Spleen (tissue), 11 donors: ENCODE measurements around the gene PIR. TPM values are rescaled to one million over a fixed set of nuclear protein-coding genes. Genes with fewer than 3 reads are reported as not detected.
A peak's percentile ranks its signal among the peaks of the same experiment; 100 is the strongest.

Experiments used
- DNase-seq: peaks from one replicate; pipeline ENCODE4 v3.0.0-alpha.2; 2020
- H3K27ac ChIP-seq, 8 donors: fragments of 200-600 bp; sonication (generic) in 7 of 8; 1 replicate in 4 of 8; 2 replicates in 4 of 8; pipeline versions ENCODE4 v1.5.0 to v1.8.0; 2016 to 2021; ENCODE audit warnings: inconsistent platforms in 4 of 8, mild to moderate bottlenecking in 4 of 8, moderate library complexity in 1 of 8
- H3K27me3 ChIP-seq, 7 donors: fragments of 200-600 bp; sonication (generic) in 6 of 7; replicated peaks in 1 of 7; 1 replicate in 4 of 7; 2 replicates in 3 of 7; pipeline versions ENCODE4 v1.5.0 to v1.8.0; 2016 to 2021; ENCODE audit warnings: inconsistent platforms in 3 of 7, mild to moderate bottlenecking in 1 of 7
- H3K36me3 ChIP-seq, 6 donors: fragments of 200-600 bp; sonication (generic) in 5 of 6; 1 replicate in 4 of 6; 2 replicates in 2 of 6; pipeline versions ENCODE4 v1.5.0 to v1.8.0; 2016 to 2021; ENCODE audit warnings: inconsistent platforms in 2 of 6
- H3K4me1 ChIP-seq, 6 donors: fragments of 200-600 bp; sonication (generic) in 5 of 6; 1 replicate in 3 of 6; 2 replicates in 3 of 6; pipeline versions ENCODE4 v1.5.0 to v1.8.0; 2016 to 2021; ENCODE audit warnings: inconsistent platforms in 3 of 6
- H3K4me3 ChIP-seq, 8 donors: fragments of 200-600 bp; sonication (generic) in 7 of 8; 1 replicate in 4 of 8; 2 replicates in 4 of 8; pipeline versions ENCODE4 v1.5.0 to v1.8.0; 2016 to 2021; ENCODE audit warnings: inconsistent platforms in 4 of 8, mild to moderate bottlenecking in 4 of 8, moderate library complexity in 2 of 8
- H3K9me3 ChIP-seq, 8 donors: fragments of 200-600 bp; sonication (generic) in 7 of 8; 1 replicate in 4 of 8; 2 replicates in 4 of 8; pipeline versions ENCODE4 v1.5.0 to v1.8.0; 2016 to 2021; ENCODE audit warnings: inconsistent platforms in 4 of 8
- POLR2A ChIP-seq, 3 donors: fragments of 450-650 bp; IDR thresholded peaks; one replicate each; pipeline ENCODE4 v1.5.1; 2017; ENCODE audit warnings: antibody characterized with exemption in 3 of 3, mild to moderate bottlenecking in 1 of 3
- POLR2AphosphoS5 ChIP-seq, 3 donors: sonication (generic); formaldehyde crosslinking; IDR thresholded peaks; one replicate each; pipeline ENCODE4 v1.5.1; 2017; ENCODE audit warnings: antibody characterized with exemption in 3 of 3
- WGBS, 5 donors: extraction: QIAGEN DNeasy Blood & Tissue Kit in 3 of 5; methylation state at CpG; one replicate each; pipeline versions ENCODE4 v1.1.5 to v1.1.7; 2013 to 2018; 5-methylcytosine and 5-hydroxymethylcytosine counted together
- intact Hi-C: fragments of 100-400 bp; cut with DNase I; formaldehyde crosslinking; loops from one replicate; pipeline ENCODE4 v1.15.0; 2023; ENCODE audit warnings: low total_unique reads
- polyA plus RNA-seq, 3 donors: library from polyadenylated mRNA; stranded (reverse); fragments of 200-250 nt; gene quantifications; one replicate each; pipeline ENCODE4 v1.2.1, GENCODE V29; 2013
- total RNA-seq, 7 donors: library from RNA; depleted of rRNA in 3 of 7; stranded (reverse); fragments of >200 nt in 3 of 7; fragmentation: NEBNext Ultra II Directional in 4 of 7; extraction: Animal tissue kit (Norgen Biotek cat#: 25700) in 4 of 7; gene quantifications; one replicate each; pipeline versions ENCODE4 v1.1.0 to v1.2.1, GENCODE V29; 2016 to 2021
- TF ChIP-seq, protein P1 (sequence below), 11 experiments: fragments of 200-600 bp in 7 of 11; fragments of 450-650 bp in 4 of 11; sonication (generic) in 4 of 11; IDR thresholded peaks in 8 of 11; conservative IDR thresholded peaks in 3 of 11; 1 replicate in 7 of 11; 2 replicates in 4 of 11; pipeline versions ENCODE4 v1.4.0 to v1.8.0; 2016 to 2021; ENCODE audit warnings: antibody characterized with exemption in 11 of 11, inconsistent platforms in 4 of 11, mild to moderate bottlenecking in 1 of 11
- donor health status: healthy with polysubstance abuse.
- donor health status: DM: no; HTN: no; CAD: no; lungs with moderate emphysema.
- donor health status: DM: no; HTN: no; CAD: no.
- donor health status: Bipolar disorder and iron deficiency.
- donor health status: healthy.
- donor health status: DM: no; HTN: no; CAD: no.
- donor health status: DM: yes; HTN: yes; CAD: no.

The PIR gene
- total and polyA plus RNA-seq, 10 donors, result 12.4 to 30.8 (median 24.2) TPM

GRCh38 chrX:15515931-15516330, 22.8 kb upstream of the PIR start:
- WGBS, 5 donors, result 4 to 13% (median 9%) methylated on average over 6 of the region's 6 CpGs
- peaks cover 0 to 14% (median 0%) of the 10 kb centered on the region in 7 donors for H3K27me3 ChIP-seq
- H3K4me1 ChIP-seq, result no peaks in the 10 kb centered on the region
- no peak for DNase-seq
- TF ChIP-seq, protein P1, sequence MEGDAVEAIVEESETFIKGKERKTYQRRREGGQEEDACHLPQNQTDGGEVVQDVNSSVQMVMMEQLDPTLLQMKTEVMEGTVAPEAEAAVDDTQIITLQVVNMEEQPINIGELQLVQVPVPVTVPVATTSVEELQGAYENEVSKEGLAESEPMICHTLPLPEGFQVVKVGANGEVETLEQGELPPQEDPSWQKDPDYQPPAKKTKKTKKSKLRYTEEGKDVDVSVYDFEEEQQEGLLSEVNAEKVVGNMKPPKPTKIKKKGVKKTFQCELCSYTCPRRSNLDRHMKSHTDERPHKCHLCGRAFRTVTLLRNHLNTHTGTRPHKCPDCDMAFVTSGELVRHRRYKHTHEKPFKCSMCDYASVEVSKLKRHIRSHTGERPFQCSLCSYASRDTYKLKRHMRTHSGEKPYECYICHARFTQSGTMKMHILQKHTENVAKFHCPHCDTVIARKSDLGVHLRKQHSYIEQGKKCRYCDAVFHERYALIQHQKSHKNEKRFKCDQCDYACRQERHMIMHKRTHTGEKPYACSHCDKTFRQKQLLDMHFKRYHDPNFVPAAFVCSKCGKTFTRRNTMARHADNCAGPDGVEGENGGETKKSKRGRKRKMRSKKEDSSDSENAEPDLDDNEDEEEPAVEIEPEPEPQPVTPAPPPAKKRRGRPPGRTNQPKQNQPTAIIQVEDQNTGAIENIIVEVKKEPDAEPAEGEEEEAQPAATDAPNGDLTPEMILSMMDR (IDR thresholded peaks at IDR 0.05 in 8 of 11, conservative IDR thresholded peaks at IDR 0.05 in 3 of 11), result peak in 1 of 11 experiments; percentile 6
- peak in 1 of 3 donors; percentile 59 for TF ChIP-seq POLR2AphosphoS5 (IDR thresholded peaks at IDR 0.05)
- TF ChIP-seq POLR2A (IDR thresholded peaks at IDR 0.05), result no peak
- H3K36me3 ChIP-seq, result no peaks in the 10 kb centered on the region
- intact Hi-C loops, result no loop called here
- no peak overlapping the region for H3K4me3 ChIP-seq
- no peaks in the 10 kb centered on the region for H3K9me3 ChIP-seq
- H3K27ac ChIP-seq, result peak overlapping the region in 2 of 8 donors; percentile 38 to 41

DNA sequence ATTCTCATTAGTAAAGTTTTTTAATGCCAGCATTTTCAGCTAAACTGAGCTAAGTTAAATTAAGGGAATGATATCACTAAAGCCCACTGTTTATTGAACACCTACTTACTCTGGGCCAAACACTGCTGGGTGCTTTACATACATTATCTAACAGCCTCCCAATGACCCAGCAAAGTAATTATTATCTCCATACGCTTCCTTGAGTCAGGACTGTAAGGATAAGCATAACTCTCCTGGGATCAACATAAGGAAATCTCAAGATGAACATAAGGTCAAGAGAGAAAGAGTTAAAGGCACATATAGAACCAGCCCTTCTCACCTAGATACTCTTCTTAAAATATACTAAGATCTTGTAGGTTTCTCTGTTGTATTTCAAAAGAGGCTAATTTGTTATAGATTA, 21.1 kb upstream of the PIR start:
- Histone ChIP-seq H3K4me1 (no peaks in the 10 kb centered on the region), H3K4me3 (no peak overlapping the region), H3K27me3 (peaks cover 0 to 26% (median 0%) of the 10 kb centered on the region in 7 donors), H3K9me3 (no peaks in the 10 kb centered on the region), H3K36me3 (peaks cover 0 to 6% (median 0%) of the 10 kb centered on the region in 6 donors), H3K27ac (no peak overlapping the region)
- no peak for TF ChIP-seq POLR2AphosphoS5 (IDR thresholded peaks at IDR 0.05)
- no peak for TF ChIP-seq POLR2A (IDR thresholded peaks at IDR 0.05)
- TF ChIP-seq, protein P1 (IDR thresholded peaks at IDR 0.05 in 8 of 11, conservative IDR thresholded peaks at IDR 0.05 in 3 of 11), result no peak
- 62 to 91% (median 80%) methylated on average over 1 of the region's 1 CpG for WGBS, 5 donors
- DNase-seq, result no peak
- intact Hi-C loops, result no loop called here

DNA sequence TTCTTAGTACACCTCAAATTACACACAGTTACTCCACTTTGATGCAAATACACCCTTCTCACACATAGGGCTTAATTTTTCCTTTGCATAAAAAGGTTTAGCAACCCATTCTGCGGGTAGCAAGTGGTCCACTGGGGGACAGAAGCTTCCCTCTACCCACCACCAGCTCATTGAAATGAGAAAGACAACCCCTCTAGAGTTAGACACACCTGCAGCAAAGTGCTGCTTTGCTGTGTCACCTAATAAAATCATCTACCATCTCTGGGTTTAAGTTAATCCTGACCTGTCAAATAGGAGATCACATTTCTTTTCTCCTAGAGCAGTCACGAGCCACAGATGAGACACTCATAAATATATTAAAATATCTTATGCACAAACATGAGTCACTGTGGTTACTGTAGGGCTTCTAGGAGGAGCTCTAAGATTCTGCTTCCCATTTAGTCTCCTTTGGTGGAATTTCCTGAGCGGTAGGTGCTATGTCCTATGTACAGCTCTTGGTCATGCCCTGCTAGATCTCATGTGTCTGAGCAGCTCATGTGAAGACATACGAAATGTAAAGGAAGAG, 19.4 kb upstream of the PIR start:
- Histone ChIP-seq H3K9me3 (no peaks in the 10 kb centered on the region), H3K4me1 (no peaks in the 10 kb centered on the region), H3K27ac (no peak overlapping the region), H3K4me3 (no peak overlapping the region), H3K36me3 (peaks cover 0 to 8% (median 0%) of the 10 kb centered on the region in 6 donors), H3K27me3 (peaks cover 0 to 24% (median 0%) of the 10 kb centered on the region in 7 donors)
- no peak for DNase-seq
- 66 to 82% (median 71%) methylated on average over 4 of the region's 4 CpGs for WGBS, 5 donors
- TF ChIP-seq POLR2AphosphoS5 (IDR thresholded peaks at IDR 0.05) (no peak), POLR2A (IDR thresholded peaks at IDR 0.05) (no peak)
- TF ChIP-seq, protein P1 (IDR thresholded peaks at IDR 0.05 in 8 of 11, conservative IDR thresholded peaks at IDR 0.05 in 3 of 11), result no peak
- intact Hi-C loops, result no loop called here

DNA sequence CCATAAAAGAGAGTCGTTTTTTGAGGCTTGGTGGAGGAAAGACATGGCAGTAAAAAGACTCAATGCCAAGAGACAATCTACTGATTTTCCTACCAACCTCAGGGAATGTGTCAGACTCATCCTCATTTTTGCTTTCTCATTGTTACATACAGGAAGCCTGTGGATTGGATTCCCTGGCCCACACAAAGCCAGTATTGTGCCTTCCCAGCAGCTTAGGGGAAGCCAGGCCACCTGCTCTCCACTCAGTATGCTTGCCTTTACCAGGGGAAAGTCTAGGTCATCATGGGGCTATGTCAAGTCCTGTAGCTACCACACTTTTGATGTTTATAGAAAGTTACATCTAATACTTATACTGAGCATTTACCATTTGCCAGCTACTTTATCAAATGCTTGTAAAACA, 18.4 kb upstream of the PIR start:
- TF ChIP-seq POLR2A (IDR thresholded peaks at IDR 0.05) (no peak), POLR2AphosphoS5 (IDR thresholded peaks at IDR 0.05) (no peak)
- TF ChIP-seq, protein P1 (IDR thresholded peaks at IDR 0.05 in 8 of 11, conservative IDR thresholded peaks at IDR 0.05 in 3 of 11), result no peak
- H3K4me1 ChIP-seq, result no peaks in the 10 kb centered on the region
- H3K36me3 ChIP-seq, result peaks cover 0 to 8% (median 0%) of the 10 kb centered on the region in 6 donors
- no peaks in the 10 kb centered on the region for H3K9me3 ChIP-seq
- no peak overlapping the region for H3K27ac ChIP-seq
- H3K27me3 ChIP-seq, result peaks cover 0 to 16% (median 0%) of the 10 kb centered on the region in 7 donors
- 24 to 72% (median 52%) methylated on average over 1 of the region's 1 CpG for WGBS, 5 donors
- intact Hi-C loops, result no loop called here
- DNase-seq, result no peak
- H3K4me3 ChIP-seq, result no peak overlapping the region
